ENCODE results near the gene PLCB1.

GRCh38 chr20:8587810-8588209 lies 455.7 kb downstream of the PLCB1 start:
- TF ChIP-seq CTCF (IDR thresholded peaks at IDR 0.05; ENCODE audit: borderline replicate concordance, extremely low read depth, low read length, poor library complexity, severe bottlenecking) (no peak), EZH2 (IDR thresholded peaks at IDR 0.05; ENCODE audit: borderline replicate concordance, low read depth, low read length, severe bottlenecking) (no peak)
